Adrenal gland (tissue), 5 donors: Measurements from ENCODE around the gene INMT.

Experiments used
- CTCF ChIP-seq, 6 experiments: fragments of 450-650 bp in 4 of 6; fragments of 200-600 bp in 2 of 6; sonication (generic) in 1 of 6; IDR thresholded peaks; 1 replicate in 5 of 6; 2 replicates in 1 of 6; pipeline versions ENCODE4 v1.5.1 to v1.8.0; 2016 to 2021; ENCODE audit warnings: antibody characterized with exemption in 6 of 6, mild to moderate bottlenecking in 2 of 6, moderate library complexity in 1 of 6
- POLR2A ChIP-seq, 2 donors: fragments of 450-650 bp; IDR thresholded peaks; one replicate each; pipeline ENCODE4 v1.6.1; 2017; ENCODE audit warnings: antibody characterized with exemption in 2 of 2, mild to moderate bottlenecking in 2 of 2, moderate library complexity in 1 of 2
- donor health status: DM: no; HTN: no; CAD: no.

DNA sequence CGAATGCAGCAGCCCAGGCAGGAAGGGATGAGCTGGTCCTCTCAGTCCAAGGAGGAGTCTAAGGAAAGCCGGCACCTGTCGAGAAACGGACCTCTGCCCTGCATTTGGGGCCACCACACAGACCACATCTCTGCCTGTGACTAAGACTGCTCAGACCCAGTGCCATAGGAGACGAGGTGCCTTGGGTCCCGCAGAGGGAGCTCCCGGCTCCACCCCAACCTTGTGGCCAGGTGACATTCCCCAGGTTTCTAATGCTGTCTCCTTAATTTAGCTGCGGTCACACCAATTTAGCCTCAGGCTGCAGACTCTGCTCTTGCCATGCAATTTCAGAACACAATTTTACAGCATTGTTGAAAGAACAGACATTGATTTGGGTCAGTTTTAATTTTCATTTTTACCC is 46.9 kb upstream of the INMT start:
- TF ChIP-seq CTCF (IDR thresholded peaks at IDR 0.05) (no peak), POLR2A (IDR thresholded peaks at IDR 0.05) (no peak)
